Measurements from ENCODE around the gene EYA2. TPM values are rescaled to one million over a fixed set of nuclear protein-coding genes. Genes with fewer than 3 reads are reported as not detected.

EYA2 gene
- total RNA-seq, 6 experiments from 2014 or later: 0.14 to 0.51 (median 0.28) TPM; not detected in 1

- no peaks in the 10 kb centered on the region for H3K36me3 Mint-ChIP-seq (ENCODE audit: low read depth)
- peaks cover 15% of the 10 kb centered on the region for H3K27me3 Mint-ChIP-seq (ENCODE audit: insufficient read depth)
- H3K27ac Mint-ChIP-seq: no peak overlapping the region
- DNase-seq: no peak
- H3K4me1 Mint-ChIP-seq (ENCODE audit: low read depth): peaks cover 9% of the 10 kb centered on the region
- H3K4me3 Mint-ChIP-seq: no peak overlapping the region
- no peaks in the 10 kb centered on the region for H3K9me3 Mint-ChIP-seq
- TF ChIP-seq, protein P1, sequence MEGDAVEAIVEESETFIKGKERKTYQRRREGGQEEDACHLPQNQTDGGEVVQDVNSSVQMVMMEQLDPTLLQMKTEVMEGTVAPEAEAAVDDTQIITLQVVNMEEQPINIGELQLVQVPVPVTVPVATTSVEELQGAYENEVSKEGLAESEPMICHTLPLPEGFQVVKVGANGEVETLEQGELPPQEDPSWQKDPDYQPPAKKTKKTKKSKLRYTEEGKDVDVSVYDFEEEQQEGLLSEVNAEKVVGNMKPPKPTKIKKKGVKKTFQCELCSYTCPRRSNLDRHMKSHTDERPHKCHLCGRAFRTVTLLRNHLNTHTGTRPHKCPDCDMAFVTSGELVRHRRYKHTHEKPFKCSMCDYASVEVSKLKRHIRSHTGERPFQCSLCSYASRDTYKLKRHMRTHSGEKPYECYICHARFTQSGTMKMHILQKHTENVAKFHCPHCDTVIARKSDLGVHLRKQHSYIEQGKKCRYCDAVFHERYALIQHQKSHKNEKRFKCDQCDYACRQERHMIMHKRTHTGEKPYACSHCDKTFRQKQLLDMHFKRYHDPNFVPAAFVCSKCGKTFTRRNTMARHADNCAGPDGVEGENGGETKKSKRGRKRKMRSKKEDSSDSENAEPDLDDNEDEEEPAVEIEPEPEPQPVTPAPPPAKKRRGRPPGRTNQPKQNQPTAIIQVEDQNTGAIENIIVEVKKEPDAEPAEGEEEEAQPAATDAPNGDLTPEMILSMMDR (IDR thresholded peaks at IDR 0.05): no peak
Observed at GRCh38 chr20:46974669-46975434, 80.2 kb downstream of the EYA2 start.

DNA sequence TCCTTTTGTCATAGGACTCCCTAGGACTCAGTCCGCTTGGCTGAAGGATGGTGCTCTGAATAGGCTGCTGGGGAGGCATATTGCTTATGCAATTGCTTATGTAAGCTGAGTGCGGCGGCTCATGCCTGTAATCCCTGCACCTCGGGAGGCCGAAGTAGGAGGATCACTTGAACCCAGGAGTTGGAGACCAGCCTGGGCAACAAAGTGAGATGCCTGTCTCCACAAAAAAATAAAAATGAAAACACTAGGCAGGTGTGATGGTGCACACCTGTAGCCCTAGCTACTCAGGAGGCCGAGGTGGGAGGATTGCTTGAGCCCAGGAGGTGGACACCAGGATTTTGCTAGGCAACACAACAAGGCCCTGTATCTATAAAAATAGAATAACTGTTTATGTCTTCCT lies 81.3 kb downstream of the EYA2 start:
- H3K27ac Mint-ChIP-seq: no peak overlapping the region
- H3K4me3 Mint-ChIP-seq: no peak overlapping the region
- peaks cover 18% of the 10 kb centered on the region for H3K27me3 Mint-ChIP-seq (ENCODE audit: insufficient read depth)
- H3K36me3 Mint-ChIP-seq (ENCODE audit: low read depth): no peaks in the 10 kb centered on the region
- H3K4me1 Mint-ChIP-seq (ENCODE audit: low read depth): peaks cover 3% of the 10 kb centered on the region
- H3K9me3 Mint-ChIP-seq: no peaks in the 10 kb centered on the region
- TF ChIP-seq, protein P1 (IDR thresholded peaks at IDR 0.05): no peak
- DNase-seq: no peak

DNA sequence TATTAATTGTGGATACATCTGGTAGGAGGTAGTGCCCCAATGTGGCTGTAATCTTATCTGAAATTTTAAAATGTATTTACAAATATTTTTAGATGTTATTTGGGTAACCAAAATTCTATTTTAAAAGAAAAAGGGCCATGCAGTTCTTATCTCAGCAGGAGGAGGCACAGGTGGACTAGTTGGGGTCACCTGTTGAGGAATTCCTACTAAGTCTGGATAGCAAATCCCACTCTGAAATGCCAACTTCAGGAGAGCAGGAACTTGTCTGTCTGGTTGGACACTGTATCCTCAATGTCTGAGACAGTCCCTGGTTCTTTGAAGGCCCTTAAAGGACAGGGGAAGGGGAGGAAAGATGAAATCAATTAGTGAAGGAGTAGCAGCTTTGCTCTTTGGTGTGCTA lies 82.6 kb downstream of the EYA2 start:
- DNase-seq: no peak
- peaks cover 20% of the 10 kb centered on the region for H3K27me3 Mint-ChIP-seq (ENCODE audit: insufficient read depth)
- no peaks in the 10 kb centered on the region for H3K36me3 Mint-ChIP-seq (ENCODE audit: low read depth)
- TF ChIP-seq, protein P1 (IDR thresholded peaks at IDR 0.05): no peak
- H3K27ac Mint-ChIP-seq: no peak overlapping the region
- no peaks in the 10 kb centered on the region for H3K4me1 Mint-ChIP-seq (ENCODE audit: low read depth)
- no peak overlapping the region for H3K4me3 Mint-ChIP-seq
- no peaks in the 10 kb centered on the region for H3K9me3 Mint-ChIP-seq

GRCh38 chr20:46977909-46978588 lies 83.4 kb downstream of the EYA2 start:
- Mint-ChIP-seq H3K9me3 (peaks cover 6% of the 10 kb centered on the region; the same call in 1 of the 2 replicates), H3K27ac (no peak overlapping the region), H3K36me3 (ENCODE audit: low read depth) (peaks cover under 1% of the 10 kb centered on the region; the same call in 1 of the 2 replicates), H3K4me1 (ENCODE audit: low read depth) (no peaks in the 10 kb centered on the region), H3K27me3 (ENCODE audit: insufficient read depth) (peaks cover 24% of the 10 kb centered on the region), H3K4me3 (no peak overlapping the region)
- TF ChIP-seq, protein P1 (IDR thresholded peaks at IDR 0.05): no peak
- no peak for DNase-seq

DNA sequence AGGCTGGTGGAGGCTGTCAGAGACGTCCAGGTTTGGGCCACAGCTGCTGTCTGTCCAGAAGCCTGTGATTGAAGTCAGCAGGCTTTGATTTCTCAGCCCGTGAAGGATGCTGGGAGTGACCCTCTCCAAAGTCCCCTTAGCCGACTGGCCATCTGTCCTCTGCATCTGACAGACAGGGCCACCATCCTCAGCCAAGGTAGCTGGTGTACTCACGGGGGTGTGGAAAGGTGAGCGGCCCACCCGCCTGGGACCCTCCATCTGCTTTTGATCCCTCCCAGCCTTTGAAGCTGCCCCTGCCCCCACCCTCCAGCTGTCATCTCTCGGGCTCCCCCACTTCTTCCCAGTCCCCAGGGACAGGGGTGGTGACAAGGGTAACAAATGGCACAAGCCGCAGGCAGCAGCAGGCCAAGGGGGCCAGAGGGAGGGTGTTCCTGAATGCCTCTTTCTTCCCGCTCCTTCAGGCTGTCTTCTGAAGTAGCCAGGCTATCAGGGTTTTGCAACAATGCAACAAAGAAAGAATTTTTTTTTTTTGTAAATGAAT lies 84.4 kb downstream of the EYA2 start:
- no peak overlapping the region for H3K4me3 Mint-ChIP-seq
- TF ChIP-seq, protein P1 (IDR thresholded peaks at IDR 0.05): no peak
- peaks cover 6% of the 10 kb centered on the region; the same call in 1 of the 2 replicates for H3K36me3 Mint-ChIP-seq (ENCODE audit: low read depth)
- H3K27me3 Mint-ChIP-seq (ENCODE audit: insufficient read depth): peaks cover 24% of the 10 kb centered on the region
- peaks cover 13% of the 10 kb centered on the region; the same call in 1 of the 2 replicates for H3K9me3 Mint-ChIP-seq
- H3K27ac Mint-ChIP-seq: no peak overlapping the region
- H3K4me1 Mint-ChIP-seq (ENCODE audit: low read depth): no peaks in the 10 kb centered on the region
- no peak for DNase-seq
